A673 (cell line): ENCODE measurements around the gene ARMCX1.
"Not testable (repeated sequence)": the region's sequence is repeated elsewhere in the genome, so short reads cannot be mapped to it uniquely, and the experiment has no call there.

Experiments
- EZH2 ChIP-seq: fragments of 200-600 bp; sonication (generic); IDR thresholded peaks from 2 replicates; pipeline ENCODE4 v1.6.1; 2017; ENCODE audit warnings: borderline replicate concordance, low read depth, mild to moderate bottlenecking, mixed read lengths, antibody characterized with exemption, low read length; ENCODE audit not compliant: poor library complexity, severe bottlenecking
- TF ChIP-seq, protein P1 (sequence below): fragments of 300-800, 200-600 bp; sonication (generic); conservative IDR thresholded peaks from 2 replicates; pipeline ENCODE4 v1.5.1; 2017; ENCODE audit warnings: low read depth, mild to moderate bottlenecking, antibody characterized with exemption, low read length, moderate library complexity, mixed read lengths

- TF ChIP-seq, protein P1, sequence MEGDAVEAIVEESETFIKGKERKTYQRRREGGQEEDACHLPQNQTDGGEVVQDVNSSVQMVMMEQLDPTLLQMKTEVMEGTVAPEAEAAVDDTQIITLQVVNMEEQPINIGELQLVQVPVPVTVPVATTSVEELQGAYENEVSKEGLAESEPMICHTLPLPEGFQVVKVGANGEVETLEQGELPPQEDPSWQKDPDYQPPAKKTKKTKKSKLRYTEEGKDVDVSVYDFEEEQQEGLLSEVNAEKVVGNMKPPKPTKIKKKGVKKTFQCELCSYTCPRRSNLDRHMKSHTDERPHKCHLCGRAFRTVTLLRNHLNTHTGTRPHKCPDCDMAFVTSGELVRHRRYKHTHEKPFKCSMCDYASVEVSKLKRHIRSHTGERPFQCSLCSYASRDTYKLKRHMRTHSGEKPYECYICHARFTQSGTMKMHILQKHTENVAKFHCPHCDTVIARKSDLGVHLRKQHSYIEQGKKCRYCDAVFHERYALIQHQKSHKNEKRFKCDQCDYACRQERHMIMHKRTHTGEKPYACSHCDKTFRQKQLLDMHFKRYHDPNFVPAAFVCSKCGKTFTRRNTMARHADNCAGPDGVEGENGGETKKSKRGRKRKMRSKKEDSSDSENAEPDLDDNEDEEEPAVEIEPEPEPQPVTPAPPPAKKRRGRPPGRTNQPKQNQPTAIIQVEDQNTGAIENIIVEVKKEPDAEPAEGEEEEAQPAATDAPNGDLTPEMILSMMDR: not testable (repeated sequence)
- TF ChIP-seq EZH2: not testable (repeated sequence)
These were observed 47.4 kb upstream of the ARMCX1 start for GRCh38 chrX:101502929-101503328.
